HG02943 (cell line): ENCODE results near the gene GOLGA8H.
A peak's percentile ranks its signal among the peaks of the same experiment; 100 is the strongest.
"Not testable (repeated sequence)": the region's sequence is repeated elsewhere in the genome, so short reads cannot be mapped to it uniquely, and the experiment has no call there.

ENCODE experiments used
- ATAC-seq: cut with Tn5 transposase; IDR thresholded peaks from one replicate; pipeline ENCODE4 v1.9.1; 2021; ENCODE audit warnings: mild to moderate bottlenecking, low read depth, moderate library complexity; ENCODE audit not compliant: unreplicated experiment

GOLGA8H gene, protein sequence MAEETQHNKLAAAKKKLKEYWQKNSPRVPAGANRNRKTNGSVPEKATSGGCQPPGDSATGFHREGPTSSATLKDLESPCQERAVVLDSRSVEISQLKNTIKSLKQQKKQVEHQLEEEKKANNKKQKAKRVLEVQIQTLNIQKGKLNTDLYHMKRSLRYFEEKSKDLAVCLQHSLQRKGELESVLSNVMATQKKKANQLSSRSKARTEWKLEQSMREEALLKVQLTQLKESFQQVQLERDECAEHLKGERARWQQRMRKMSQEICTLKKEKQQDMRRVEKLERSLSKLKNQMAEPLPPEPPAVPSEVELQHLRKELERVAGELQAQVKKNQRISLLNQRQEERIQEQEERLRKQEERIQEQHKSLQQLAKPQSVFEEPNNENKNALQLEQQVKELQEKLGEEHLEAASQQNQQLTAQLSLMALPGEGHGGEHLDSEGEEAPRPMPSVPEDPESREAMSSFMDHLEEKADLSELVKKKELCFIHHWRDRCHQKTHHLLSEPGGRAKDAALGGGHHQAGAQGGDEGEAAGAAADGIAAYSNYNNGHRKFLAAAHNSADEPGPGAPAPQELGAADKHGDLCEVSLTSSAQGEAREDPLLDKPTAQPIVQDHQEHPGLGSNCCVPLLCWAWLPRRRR

GRCh38 chr15:30603796-30604195, at the start of gene GOLGA8H:
GOLGA8H (plus strand) TSS chr15:30604028; CDS start chr15:30604126, 98 bp downstream.
- not testable (repeated sequence) for ATAC-seq

- ATAC-seq, result not testable (repeated sequence)
Observed at GRCh38 chr15:30566949-30567348, 36.9 kb upstream of the GOLGA8H start.

- not testable (repeated sequence) for ATAC-seq
Observed at GRCh38 chr15:30573012-30573491, 30.8 kb upstream of the GOLGA8H start.

DNA sequence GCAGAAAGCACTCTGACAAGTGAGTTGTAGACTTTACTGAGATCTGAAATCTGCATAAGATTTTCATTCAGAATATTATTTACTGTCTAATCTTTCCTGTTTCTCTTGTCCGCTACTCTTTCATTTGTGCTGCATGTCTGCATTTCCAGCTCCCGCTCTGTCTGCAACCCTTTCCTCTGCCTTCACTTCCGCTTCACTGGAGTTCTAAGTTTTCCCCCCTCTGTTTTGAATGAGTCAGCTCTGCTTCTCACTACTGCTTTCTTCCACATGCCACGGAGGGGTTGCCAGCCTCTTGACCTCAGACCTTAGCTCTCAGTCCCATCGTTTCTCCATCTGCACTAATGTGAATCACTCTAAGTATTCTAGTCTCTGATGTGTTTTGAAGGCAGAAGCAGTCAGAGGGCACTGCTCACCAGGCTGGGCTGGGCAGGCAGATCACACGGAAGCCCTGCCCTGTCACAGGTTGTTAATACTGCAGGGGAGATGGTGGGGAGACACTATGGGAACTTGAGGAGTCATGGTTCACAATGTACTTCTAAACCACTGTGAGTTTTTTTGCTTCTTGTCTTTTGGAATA, 24.3 kb upstream of the GOLGA8H start:
- ATAC-seq, result not testable (repeated sequence)

GRCh38 chr15:30580716-30581115, 23.1 kb upstream of the GOLGA8H start:
- not testable (repeated sequence) for ATAC-seq

GRCh38 chr15:30598953-30599352, 4.9 kb upstream of the GOLGA8H start:
- not testable (repeated sequence) for ATAC-seq

GRCh38 chr15:30612271-30612670, 8.4 kb downstream of the GOLGA8H start:
- ATAC-seq, result not testable (repeated sequence)

GRCh38 chr15:30621342-30621741, 17.5 kb downstream of the GOLGA8H start:
- not testable (repeated sequence) for ATAC-seq

- peak; percentile 95 for ATAC-seq
Observed at GRCh38 chr15:30625436-30626193, 21.8 kb downstream of the GOLGA8H start, which contains the start of gene ARHGAP11B. ARHGAP11B (plus strand) TSS chr15:30626128.

- not testable (repeated sequence) for ATAC-seq
Observed at GRCh38 chr15:30626194-30626565, 22.4 kb downstream of the GOLGA8H start.

DNA sequence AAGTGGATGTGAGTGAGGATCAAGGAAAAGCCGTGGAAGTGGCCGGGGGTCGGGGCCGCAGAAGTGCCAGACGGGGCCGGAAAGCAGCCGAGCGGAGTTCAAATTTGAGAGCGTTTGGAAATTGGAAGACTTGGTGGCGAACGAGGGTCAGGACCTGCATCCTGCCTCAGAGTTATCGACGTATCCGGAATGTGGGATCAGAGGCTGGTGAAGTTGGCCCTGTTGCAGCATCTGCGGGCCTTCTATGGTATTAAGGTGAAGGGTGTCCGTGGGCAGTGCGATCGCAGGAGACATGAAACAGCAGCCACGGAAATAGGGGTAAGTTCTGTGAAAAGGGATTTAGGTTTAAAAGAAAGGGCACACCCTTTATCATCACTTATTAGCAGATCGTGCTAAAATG, 22.8 kb downstream of the GOLGA8H start:
- ATAC-seq, result peak; percentile 5

DNA sequence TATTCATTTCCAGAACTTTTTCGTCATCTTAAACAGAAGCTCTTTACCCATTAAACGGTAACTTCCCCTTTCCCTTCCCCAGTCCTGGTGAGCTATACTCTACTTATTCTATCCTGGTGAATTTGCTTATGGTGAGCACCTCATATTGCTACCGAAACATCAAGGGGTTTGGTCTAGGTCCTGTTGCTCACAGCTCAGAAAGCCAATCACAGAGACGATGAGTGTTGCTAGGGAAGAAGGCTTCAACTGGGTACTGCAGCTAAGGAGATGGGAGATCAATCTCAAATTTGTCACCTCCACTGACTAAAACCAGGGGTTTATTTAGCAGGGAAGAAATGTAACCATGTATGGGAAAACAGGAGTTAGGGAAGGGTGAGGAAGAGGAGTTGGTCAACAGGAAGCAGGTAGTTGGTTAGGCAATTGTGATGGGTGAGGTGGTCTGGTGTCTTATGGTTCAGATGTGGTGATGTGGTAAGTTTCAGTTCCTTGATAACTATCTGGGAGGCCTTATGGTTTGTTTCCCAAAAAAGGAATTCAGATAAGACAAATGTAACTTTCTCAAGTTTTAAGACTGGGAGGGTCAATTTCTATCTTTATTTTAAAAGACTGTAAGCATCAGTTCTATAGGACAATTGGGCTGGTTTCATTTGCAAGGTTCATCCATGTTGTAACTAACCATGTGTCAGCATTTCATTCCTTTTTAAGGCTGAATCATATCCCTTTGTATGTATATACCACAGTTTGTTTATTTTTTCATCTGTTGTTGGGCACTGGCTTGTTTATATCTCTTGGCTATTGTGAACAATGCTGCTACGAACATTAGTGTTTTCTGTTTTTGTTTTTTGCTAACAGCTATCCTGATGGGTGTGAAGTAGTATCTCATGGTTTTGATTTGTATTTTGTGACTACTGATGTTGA, 46.4 kb downstream of the GOLGA8H start:
- ATAC-seq, result no peak

DNA sequence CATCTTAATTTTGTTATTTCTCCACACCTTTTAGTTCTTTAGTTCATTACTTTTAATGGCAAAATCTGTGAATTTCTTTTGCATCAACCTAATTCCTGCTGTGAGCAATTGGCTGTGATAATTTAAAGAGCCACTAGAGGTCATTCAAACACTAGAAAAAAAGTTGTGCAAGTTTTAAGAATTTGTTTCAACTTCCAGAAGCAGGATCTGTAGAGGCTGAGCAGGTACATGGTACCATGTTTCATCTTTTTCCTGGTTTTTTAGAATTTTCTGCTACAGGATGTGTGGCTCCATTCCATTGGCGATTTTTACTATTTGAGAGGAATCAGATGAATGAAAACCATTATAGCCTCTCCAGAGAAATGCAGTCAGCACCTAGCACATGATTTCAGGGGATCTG, 57.3 kb downstream of the GOLGA8H start:
- ATAC-seq, result not testable (repeated sequence)
